ENCODE data around the gene DNAH10.

- TF ChIP-seq, protein P1, sequence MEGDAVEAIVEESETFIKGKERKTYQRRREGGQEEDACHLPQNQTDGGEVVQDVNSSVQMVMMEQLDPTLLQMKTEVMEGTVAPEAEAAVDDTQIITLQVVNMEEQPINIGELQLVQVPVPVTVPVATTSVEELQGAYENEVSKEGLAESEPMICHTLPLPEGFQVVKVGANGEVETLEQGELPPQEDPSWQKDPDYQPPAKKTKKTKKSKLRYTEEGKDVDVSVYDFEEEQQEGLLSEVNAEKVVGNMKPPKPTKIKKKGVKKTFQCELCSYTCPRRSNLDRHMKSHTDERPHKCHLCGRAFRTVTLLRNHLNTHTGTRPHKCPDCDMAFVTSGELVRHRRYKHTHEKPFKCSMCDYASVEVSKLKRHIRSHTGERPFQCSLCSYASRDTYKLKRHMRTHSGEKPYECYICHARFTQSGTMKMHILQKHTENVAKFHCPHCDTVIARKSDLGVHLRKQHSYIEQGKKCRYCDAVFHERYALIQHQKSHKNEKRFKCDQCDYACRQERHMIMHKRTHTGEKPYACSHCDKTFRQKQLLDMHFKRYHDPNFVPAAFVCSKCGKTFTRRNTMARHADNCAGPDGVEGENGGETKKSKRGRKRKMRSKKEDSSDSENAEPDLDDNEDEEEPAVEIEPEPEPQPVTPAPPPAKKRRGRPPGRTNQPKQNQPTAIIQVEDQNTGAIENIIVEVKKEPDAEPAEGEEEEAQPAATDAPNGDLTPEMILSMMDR (IDR thresholded peaks at IDR 0.05; ENCODE audit: low read depth, low read length): no peak
- TF ChIP-seq POLR2A (IDR thresholded peaks at IDR 0.05; ENCODE audit: extremely low read depth, insufficient read length): no peak
Observed at GRCh38 chr12:123832052-123832451, 70.0 kb downstream of the DNAH10 start.

Measured in NB4 (cell line).